NCI-H2171 (cell line): ENCODE results near the gene PAX5.
"Not testable (repeated sequence)": the region's sequence is repeated elsewhere in the genome, so short reads cannot be mapped to it uniquely, and the experiment has no call there.

Source experiments
- DNase-seq: peaks from one replicate; lab custom pipeline; 2025; lab: John Stamatoyannopoulos, UW

PAX5 gene

DNA sequence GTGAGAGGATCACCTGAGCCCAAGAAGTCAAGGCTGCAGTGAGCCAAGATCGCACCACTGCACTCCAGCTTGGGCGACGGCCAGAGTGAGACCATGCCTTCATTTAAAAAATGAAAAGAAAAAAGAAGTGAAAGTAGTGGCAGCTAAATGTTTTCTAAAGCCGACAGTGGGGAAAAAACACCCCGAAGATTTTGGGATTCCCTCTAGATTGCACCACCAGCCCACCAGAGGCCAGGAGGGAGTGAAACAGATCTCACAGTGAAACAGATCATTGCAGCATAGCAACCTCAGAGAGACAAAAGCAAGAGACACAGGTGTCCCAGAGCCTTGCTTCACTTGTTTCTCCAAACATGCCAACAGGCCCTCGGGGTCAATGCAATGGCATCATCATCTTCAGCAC is 156.8 kb downstream of the PAX5 start:
- no peak for DNase-seq

DNA sequence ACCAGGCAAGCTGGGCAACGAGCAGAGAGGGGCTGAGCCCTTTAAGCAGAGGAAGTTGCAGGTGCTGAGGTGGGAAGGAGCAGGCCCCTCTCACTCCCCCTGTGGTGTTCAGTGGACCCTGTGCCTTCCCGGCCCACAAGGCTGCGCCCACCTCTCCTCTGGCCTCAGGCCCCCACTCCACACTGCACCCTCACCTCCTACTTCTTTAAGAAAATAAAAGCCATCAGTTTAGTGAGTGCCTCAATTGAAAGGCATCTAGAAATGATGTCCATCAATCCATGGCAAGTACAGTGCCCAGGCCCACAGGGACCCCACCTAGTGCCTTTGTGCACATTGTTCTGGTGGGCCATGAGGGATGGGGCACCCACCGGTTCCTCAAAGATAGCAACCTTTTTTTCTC is 158.0 kb downstream of the PAX5 start:
- no peak for DNase-seq

DNA sequence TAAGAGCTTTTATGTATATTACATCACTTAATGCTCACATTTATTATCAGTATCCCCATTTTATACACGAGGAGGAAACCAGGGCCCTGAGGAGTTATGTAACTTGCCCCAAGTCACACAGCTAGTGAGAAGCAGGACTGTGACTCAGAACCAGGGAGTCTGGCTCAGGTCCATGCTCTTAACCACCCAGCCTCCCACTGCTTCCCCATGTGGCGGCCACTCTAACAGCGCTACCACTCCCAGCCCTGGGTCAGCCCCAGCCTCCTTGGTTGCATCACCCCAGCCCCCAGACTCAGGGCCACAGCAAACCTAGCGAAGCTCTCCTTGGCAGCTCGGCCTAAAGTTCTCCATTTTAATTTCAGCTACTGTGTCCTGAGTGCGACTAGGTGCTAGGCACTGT is 159.1 kb downstream of the PAX5 start:
- no peak for DNase-seq

GRCh38 chr9:36874261-36874660 is 159.8 kb downstream of the PAX5 start:
- no peak for DNase-seq

GRCh38 chr9:36873247-36873875 is 160.7 kb downstream of the PAX5 start:
- peak; percentile 23 for DNase-seq

- no peak for DNase-seq
These were observed 161.4 kb downstream of the PAX5 start for GRCh38 chr9:36872641-36873040.

DNA sequence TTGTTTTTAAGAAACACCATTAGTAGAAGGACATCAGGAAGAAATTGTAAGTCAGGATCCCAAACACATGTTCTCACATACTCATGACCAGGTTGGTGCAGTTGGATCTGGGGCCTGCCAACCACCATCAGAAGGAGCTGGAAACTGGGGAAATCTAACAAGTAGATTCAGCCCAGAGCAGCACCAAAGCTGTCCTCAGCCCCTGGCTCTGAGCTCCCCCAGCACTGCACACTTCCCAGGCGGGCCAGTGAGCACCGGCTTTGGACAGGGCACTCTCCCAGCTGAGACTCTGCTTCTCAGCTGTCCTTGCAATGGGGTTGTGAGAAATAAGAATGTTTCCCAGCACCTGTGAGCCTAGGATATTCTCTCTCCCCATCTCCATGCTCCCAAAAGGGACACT is 162.5 kb downstream of the PAX5 start:
- DNase-seq: no peak

- DNase-seq: peak; percentile 44
These were observed 163.1 kb downstream of the PAX5 start for GRCh38 chr9:36870960-36871359.

- not testable (repeated sequence) for DNase-seq
These were observed 164.5 kb downstream of the PAX5 start for GRCh38 chr9:36869605-36870004.

DNA sequence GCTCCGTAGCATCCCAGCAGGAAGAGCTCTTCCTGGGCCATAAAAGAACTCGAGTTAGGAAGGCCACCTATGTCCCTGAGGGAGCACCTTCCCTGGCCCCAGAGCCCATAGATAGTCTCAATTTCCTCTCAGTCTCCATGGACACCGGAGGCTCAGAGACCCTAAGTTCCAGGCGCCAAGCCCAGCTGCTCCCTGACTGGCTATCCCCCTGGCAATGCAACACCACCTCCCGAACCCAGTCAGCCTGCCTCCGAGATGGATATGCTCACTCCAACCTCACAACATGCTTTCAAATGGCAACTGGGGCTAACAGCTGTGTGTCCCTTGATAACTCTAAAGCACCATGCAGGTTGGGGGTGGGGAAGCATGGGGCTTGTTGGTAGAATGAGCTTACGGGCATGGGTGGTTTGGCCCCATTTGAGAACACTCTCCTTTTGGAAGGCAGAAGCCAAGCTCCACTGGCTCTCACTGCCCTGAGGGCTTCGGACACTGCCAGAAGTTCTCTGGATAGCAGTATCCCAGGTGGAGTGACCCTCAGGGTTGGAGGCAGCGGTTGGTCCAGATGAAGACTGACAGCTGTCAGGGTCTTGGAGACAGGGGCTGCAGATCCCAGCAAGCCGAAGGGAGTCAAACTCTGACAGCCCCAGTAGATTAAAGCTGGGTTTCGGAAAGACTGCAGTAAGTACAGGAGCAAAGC is 165.3 kb downstream of the PAX5 start:
- no peak for DNase-seq

DNA sequence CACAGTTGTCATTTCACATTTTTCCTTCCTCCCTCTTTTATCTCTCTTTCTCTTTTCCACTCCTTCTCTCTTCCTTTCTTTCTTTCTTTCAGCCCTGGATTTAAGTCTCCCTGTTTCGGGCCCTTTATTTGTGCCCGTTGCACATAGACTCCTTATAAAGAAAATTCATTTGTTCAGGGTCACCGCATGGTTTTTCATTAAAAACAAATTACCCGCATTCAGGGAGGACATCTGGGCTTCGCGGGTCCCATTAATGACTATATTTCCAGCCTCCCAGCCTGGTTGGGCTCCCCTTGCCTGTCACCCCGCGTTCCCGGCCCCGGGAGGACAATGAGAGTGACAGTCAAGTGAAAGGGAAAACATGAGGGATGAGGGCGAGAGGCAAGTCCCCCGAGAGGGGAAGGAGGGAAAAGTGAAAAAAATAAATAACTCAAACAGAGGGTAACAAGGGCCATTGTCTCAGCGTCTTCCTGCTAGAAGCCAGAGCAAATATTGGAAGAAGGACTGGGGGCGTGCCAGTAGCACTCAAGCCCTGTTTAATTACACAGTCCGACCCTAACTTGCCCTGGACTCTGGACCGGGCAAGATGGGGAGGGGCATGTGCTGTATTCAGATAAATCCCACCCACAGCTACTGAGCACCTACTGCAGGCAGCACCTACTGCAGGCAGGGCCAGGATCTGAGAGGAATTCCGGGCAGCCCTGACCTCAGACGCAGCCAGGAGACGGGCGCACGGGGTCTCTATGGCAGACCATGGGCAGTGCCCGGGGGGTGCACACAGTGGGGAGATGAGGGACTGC is 166.2 kb downstream of the PAX5 start:
- no peak for DNase-seq

DNA sequence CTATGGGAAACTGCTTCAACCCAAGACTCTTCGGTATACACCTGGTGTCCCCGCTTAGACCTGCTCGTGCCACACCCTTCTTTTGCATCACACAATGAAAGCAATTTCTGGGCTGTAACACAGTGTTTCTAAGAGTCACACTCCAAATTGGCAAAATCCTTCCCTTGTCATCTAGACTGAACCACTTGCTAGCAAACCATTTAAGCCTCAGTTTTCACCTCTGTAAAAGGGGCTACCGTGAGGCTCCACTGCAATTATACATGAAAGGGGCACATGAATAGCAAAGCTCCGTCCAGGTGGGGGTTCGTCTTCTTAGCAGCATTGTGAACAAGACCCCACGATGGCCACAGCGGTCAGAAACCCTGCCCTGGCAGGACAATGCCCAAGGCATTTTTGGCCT is 166.8 kb downstream of the PAX5 start:
- no peak for DNase-seq

- no peak for DNase-seq
These were observed 167.2 kb downstream of the PAX5 start for GRCh38 chr9:36866840-36867239.

DNA sequence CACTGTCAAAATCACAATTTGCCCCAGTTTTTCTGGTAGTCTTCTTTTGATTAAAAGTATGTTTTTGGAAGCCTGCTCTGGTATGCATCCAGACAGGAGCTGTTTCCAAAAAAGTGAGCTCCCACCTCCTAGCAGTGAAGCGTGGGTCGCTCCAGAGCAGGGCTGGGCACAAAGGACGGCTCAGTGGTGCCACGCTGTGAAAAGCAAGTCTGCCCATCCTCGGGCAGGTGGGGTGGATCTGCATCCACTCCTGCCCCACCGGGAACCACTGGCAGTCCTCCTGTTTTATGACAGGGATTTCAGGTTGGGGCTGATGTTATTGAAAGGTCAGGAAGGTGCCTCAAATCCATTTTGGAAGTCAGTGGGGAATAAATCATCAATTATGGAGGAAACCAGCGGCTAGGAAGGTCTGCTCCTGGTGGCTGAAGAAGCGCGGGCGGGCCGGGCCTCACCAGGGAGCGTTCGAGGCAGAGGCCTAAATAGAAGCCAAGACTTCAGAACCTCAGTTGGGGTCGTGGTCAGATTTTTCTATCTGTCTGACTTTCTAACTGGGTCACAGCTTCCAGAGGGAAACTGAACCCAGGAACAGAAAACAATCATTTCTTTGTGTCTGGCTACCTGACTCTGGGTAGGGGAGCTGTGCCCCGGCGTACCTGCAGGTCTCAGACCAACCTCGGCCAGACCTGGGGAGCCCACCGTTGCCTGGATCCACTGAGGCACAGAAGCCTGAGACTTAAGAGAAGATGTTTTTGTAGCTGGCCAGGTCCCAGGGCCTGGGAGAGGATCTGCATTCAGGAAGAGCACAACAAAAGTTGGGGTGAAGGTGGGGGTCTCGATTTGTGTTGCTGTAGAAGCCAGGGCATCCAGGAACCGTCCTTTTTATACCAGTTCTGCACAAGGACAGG is 168.1 kb downstream of the PAX5 start:
- no peak for DNase-seq

- DNase-seq: no peak
These were observed 169.3 kb downstream of the PAX5 start for GRCh38 chr9:36864491-36865410.

GRCh38 chr9:36862206-36863145 is 171.6 kb downstream of the PAX5 start:
- DNase-seq: no peak

GRCh38 chr9:36861528-36862205 is 172.4 kb downstream of the PAX5 start:
- no peak for DNase-seq

- DNase-seq: no peak
These were observed 175.2 kb downstream of the PAX5 start for GRCh38 chr9:36858805-36859375.
